Liver (tissue), 3 donors: ENCODE measurements around the gene OGA.

Experiments used
- ATF3 ChIP-seq: IDR thresholded peaks from 2 replicates; pipeline ENCODE4 v1.6.1; 2016; ENCODE audit warnings: antibody characterized with exemption
- CTCF ChIP-seq: fragments of 150-350 bp; IDR thresholded peaks from 2 replicates; pipeline ENCODE4 v1.5.1; 2017; ENCODE audit warnings: improper control_type of control experiment, low read depth, low read length; ENCODE audit not compliant: missing input control
- FOXA1 ChIP-seq: IDR thresholded peaks from 2 replicates; pipeline ENCODE4 v1.6.1; 2016; ENCODE audit warnings: antibody characterized with exemption
- FOXA2 ChIP-seq: IDR thresholded peaks from 2 replicates; pipeline ENCODE4 v1.6.1; 2016; ENCODE audit warnings: antibody characterized with exemption
- GABPA ChIP-seq, 2 donors: IDR thresholded peaks in 1 of 2; conservative IDR thresholded peaks in 1 of 2; 2 replicates each; pipeline ENCODE4 v1.6.1; 2016; ENCODE audit warnings: antibody characterized with exemption in 2 of 2, mild to moderate bottlenecking in 1 of 2, moderate library complexity in 1 of 2
- JUND ChIP-seq, 2 donors: IDR thresholded peaks; 2 replicates each; pipeline ENCODE4 v1.6.1; 2016; ENCODE audit warnings: antibody characterized with exemption in 2 of 2
- MAX ChIP-seq: IDR thresholded peaks from 2 replicates; pipeline ENCODE4 v1.6.1; 2016; ENCODE audit warnings: antibody characterized with exemption
- RAD21 ChIP-seq, 2 donors: IDR thresholded peaks; 2 replicates each; pipeline ENCODE4 v1.6.1; 2016; ENCODE audit warnings: antibody characterized with exemption in 2 of 2, mild to moderate bottlenecking in 2 of 2
- REST ChIP-seq: IDR thresholded peaks from 2 replicates; pipeline ENCODE4 v1.6.1; 2016; ENCODE audit warnings: antibody characterized with exemption, mild to moderate bottlenecking
- SP1 ChIP-seq: IDR thresholded peaks from 2 replicates; pipeline ENCODE4 v1.6.1; 2018; ENCODE audit warnings: antibody characterized with exemption, mild to moderate bottlenecking
- TAF1 ChIP-seq: conservative IDR thresholded peaks from 2 replicates; pipeline ENCODE4 v1.6.1; 2016; ENCODE audit warnings: antibody characterized with exemption, mild to moderate bottlenecking
- YY1 ChIP-seq: IDR thresholded peaks from 2 replicates; pipeline ENCODE4 v1.6.1; 2016; ENCODE audit warnings: antibody characterized with exemption, mild to moderate bottlenecking
- donor health status: healthy.
- donor health status: healthy.

GRCh38 chr10:101814466-101815071, 3.7 kb downstream of the OGA start:
- TF ChIP-seq CTCF (no peak), TAF1 (no peak), RAD21 (IDR thresholded peaks at IDR 0.05) (no peak), YY1 (no peak), ATF3 (no peak), JUND (IDR thresholded peaks at IDR 0.05) (no peak), FOXA1 (no peak), GABPA (IDR thresholded peaks at IDR 0.05 in 1 of 2, conservative IDR thresholded peaks at IDR 0.05 in 1 of 2) (no peak), REST (no peak), SP1 (no peak), FOXA2 (no peak), MAX (no peak)
